K562 (cell line): ENCODE data around the gene NOCT. TPM values are rescaled to one million over a fixed set of nuclear protein-coding genes. Genes with fewer than 3 reads are reported as not detected.

Experiments
- ATAC-seq: fragments of 200-7000 bp; cut with Tn5 transposase; 3 replicates; pipeline ENCODE4 v1.9.1; 2020; ENCODE audit warnings: moderate library complexity
- BruUV-seq: library from RNA; stranded (reverse); fragments of 400-500 nt; replicated peaks from 2 replicates; lab custom pipeline; 2021; lab: Mats Ljungman, UMichigan
- CTCF ChIA-PET: fragments of 300-600 bp; formaldehyde crosslinking; extraction: SDS; loops from one replicate; lab custom pipeline; 2021; ENCODE audit warnings: low intra/inter-chr PET ratio; lab: Yijun Ruan, JAX
- POLR2A ChIA-PET: fragments of 300-600, 350-650 bp; sonication (Branson Sonifier 250); formaldehyde crosslinking; extraction: SDS; loops from one replicate; lab custom pipeline; 2021; ENCODE audit warnings: antibody characterized with exemption, inconsistent platforms; lab: Yijun Ruan, JAX
- DNase-seq, 4 experiments: peaks; one replicate each; pipeline versions ENCODE4 v3.0.0 to v3.0.0-alpha.2; 2011 to 2018; ENCODE audit warnings: low spot score in 3 of 4, mixed read lengths in 3 of 4; ENCODE audit errors: extremely low read depth in 1 of 4
- FAIRE-seq: peaks from 2 replicates; lab custom pipeline; 2011; peaks lifted over from hg19 to GRCh38; lab: Jason Lieb, UNC
- H2AFZ ChIP-seq: 2 replicates; pipeline ENCODE4 v1.6.0; 2011; ENCODE audit warnings: low read depth, low read length, control low read depth, inconsistent platforms
- H3K27ac ChIP-seq: fragments of 200-600 bp; 3 replicates; pipeline ENCODE4 v1.8.0; 2011; ENCODE audit warnings: low read depth, mild to moderate bottlenecking, control low read depth, inconsistent platforms, low read length, moderate library complexity, mixed read lengths; ENCODE audit errors: extremely low read depth
- H3K27me3 ChIP-seq, 2 experiments: fragments of 300-600 bp in 1 of 2; 2 replicates in 1 of 2; 3 replicates in 1 of 2; pipeline versions ENCODE4 v1.6.0 to v1.8.0; 2011; ENCODE audit warnings: inconsistent platforms in 2 of 2, low read length in 2 of 2, mild to moderate bottlenecking in 1 of 2, mixed read lengths in 1 of 2, moderate library complexity in 1 of 2; ENCODE audit not compliant: control insufficient read depth in 2 of 2, insufficient read depth in 2 of 2
- H3K36me3 ChIP-seq: fragments of 300-600 bp; 3 replicates; pipeline ENCODE4 v1.8.0; 2011; ENCODE audit warnings: mild to moderate bottlenecking, low read length, inconsistent platforms; ENCODE audit not compliant: control insufficient read depth, insufficient read depth
- H3K4me1 ChIP-seq, 2 experiments: fragments of 200-600 bp in 1 of 2; replicated peaks in 1 of 2; 2 replicates in 1 of 2; 3 replicates in 1 of 2; pipeline versions ENCODE4 v1.5.1 to v1.8.0; 2011; ENCODE audit warnings: inconsistent platforms in 2 of 2, low read length in 2 of 2, mild to moderate bottlenecking in 1 of 2, mixed read lengths in 1 of 2, moderate library complexity in 1 of 2; ENCODE audit not compliant: control insufficient read depth in 2 of 2, insufficient read depth in 2 of 2
- H3K4me2 ChIP-seq: 2 replicates; pipeline ENCODE4 v1.6.1; 2011; ENCODE audit warnings: low read length, control low read depth, inconsistent platforms, mixed read lengths; ENCODE audit not compliant: insufficient read depth
- H3K4me3 ChIP-seq: fragments of 200-600 bp; sonication (generic), shearing (Covaris generic); 2 replicates; pipeline ENCODE4 v1.5.1; 2016; ENCODE audit warnings: control low read depth, inconsistent platforms
- H3K79me2 ChIP-seq: fragments of 200-600 bp; 3 replicates; pipeline ENCODE4 v1.8.0; 2011; ENCODE audit warnings: low read length, inconsistent platforms; ENCODE audit not compliant: control insufficient read depth, insufficient read depth
- H3K9ac ChIP-seq, 2 experiments: 2 replicates each; pipeline versions ENCODE4 v1.6.0 to v1.6.1; 2011; ENCODE audit warnings: low read depth in 2 of 2, low read length in 2 of 2, control low read depth in 1 of 2, inconsistent platforms in 1 of 2, mild to moderate bottlenecking in 1 of 2, mixed read lengths in 1 of 2; ENCODE audit not compliant: insufficient read depth in 1 of 2
- H3K9me1 ChIP-seq: one replicate; pipeline ENCODE4 v1.6.0; 2011; ENCODE audit warnings: inconsistent platforms, mild to moderate bottlenecking, low read length, moderate library complexity; ENCODE audit not compliant: control insufficient read depth, insufficient read depth
- H3K9me3 ChIP-seq: replicated peaks from 2 replicates; pipeline ENCODE4 v1.5.1; 2011; ENCODE audit warnings: low read depth, low read length, inconsistent platforms; ENCODE audit not compliant: control insufficient read depth, insufficient read depth
- H4K20me1 ChIP-seq: replicated peaks from 2 replicates; pipeline ENCODE4 v1.6.1; 2011; ENCODE audit warnings: low read length, inconsistent platforms, mixed read lengths; ENCODE audit not compliant: control insufficient read depth, insufficient read depth
- ADNP ChIP-seq: fragments of 200-800 bp; sonication (Bioruptor generic); IDR thresholded peaks from 2 replicates; pipeline ENCODE4 v1.6.1; 2016; ENCODE audit warnings: missing genetic modification characterization, missing compliant biosample characterization
- BCOR ChIP-seq: fragments of 450-650 bp; IDR thresholded peaks from 2 replicates; pipeline ENCODE4 v1.6.1; 2016
- CHD4 ChIP-seq: fragments of 200-600 bp; sonication (generic); IDR thresholded peaks from 3 replicates; pipeline ENCODE4 v1.6.1; 2012; ENCODE audit warnings: low read depth, mild to moderate bottlenecking, mixed read lengths, low read length, inconsistent platforms; ENCODE audit not compliant: insufficient read depth, insufficient replicate concordance, poor library complexity, severe bottlenecking
- CTBP1 ChIP-seq: fragments of 450-650 bp; IDR thresholded peaks from 2 replicates; pipeline ENCODE4 v1.6.1; 2016; ENCODE audit warnings: borderline replicate concordance
- DPF2 ChIP-seq: fragments of 450-650 bp; IDR thresholded peaks from 2 replicates; pipeline ENCODE4 v1.6.1; 2016
- ETV1 ChIP-seq: fragments of 450-650 bp; conservative IDR thresholded peaks from 2 replicates; pipeline ENCODE4 v1.6.1; 2016; ENCODE audit warnings: missing genetic modification characterization, control low read depth, low read depth, missing compliant biosample characterization
- GABPB1 ChIP-seq: sonication (generic); formaldehyde crosslinking; IDR thresholded peaks from 2 replicates; pipeline ENCODE4 v1.8.0; 2022; ENCODE audit warnings: mild to moderate bottlenecking, missing genetic modification reagents
- HMGN3 ChIP-seq: IDR thresholded peaks from 2 replicates; pipeline ENCODE4 v1.6.1; 2011; ENCODE audit warnings: borderline replicate concordance, low read depth, mild to moderate bottlenecking, mixed read lengths, low read length; ENCODE audit not compliant: insufficient read length; ENCODE audit errors: extremely low read depth
- KHSRP ChIP-seq: fragments of 450-650 bp; IDR thresholded peaks from 2 replicates; pipeline ENCODE4 v1.6.1; 2017
- LCOR ChIP-seq: sonication (generic); formaldehyde crosslinking; IDR thresholded peaks from 2 replicates; pipeline ENCODE4 v1.8.0; 2022; ENCODE audit warnings: mild to moderate bottlenecking, missing genetic modification reagents
- LEF1 ChIP-seq: fragments of 450-650 bp; IDR thresholded peaks from 2 replicates; pipeline ENCODE4 v1.6.1; 2016; ENCODE audit warnings: mild to moderate bottlenecking
- MEIS2 ChIP-seq: fragments of 450-650 bp; IDR thresholded peaks from 2 replicates; pipeline ENCODE4 v1.6.1; 2014; ENCODE audit warnings: mild to moderate bottlenecking; ENCODE audit not compliant: partially characterized antibody
- NCOA1 ChIP-seq: fragments of 450-650 bp; IDR thresholded peaks from 2 replicates; pipeline ENCODE4 v1.6.1; 2016; ENCODE audit warnings: low read depth
- SMARCA4 ChIP-seq: fragments of 450-650 bp; IDR thresholded peaks from 2 replicates; pipeline ENCODE4 v1.6.1; 2016
- SMARCE1 ChIP-seq: fragments of 450-650 bp; IDR thresholded peaks from 2 replicates; pipeline ENCODE4 v1.7.1; 2016; ENCODE audit warnings: mild to moderate bottlenecking
- SOX6 ChIP-seq: fragments of 450-650 bp; IDR thresholded peaks from 2 replicates; pipeline ENCODE4 v1.6.1; 2014; ENCODE audit warnings: mild to moderate bottlenecking
- SRSF9 ChIP-seq: fragments of 200-400 bp; formaldehyde crosslinking; IDR thresholded peaks from 2 replicates; pipeline ENCODE4 v1.6.1; 2017; ENCODE audit warnings: low read depth, low read length, borderline replicate concordance
- ZEB2 ChIP-seq: fragments of 450-650 bp; IDR thresholded peaks from 2 replicates; pipeline ENCODE4 v1.6.1; 2016
- ZNF695 ChIP-seq: fragments of 450-650 bp; formaldehyde crosslinking; IDR thresholded peaks from 2 replicates; pipeline ENCODE4 v1.4.0; 2020; ENCODE audit warnings: mild to moderate bottlenecking, moderate library complexity
- ZSCAN29 ChIP-seq: fragments of 450-650 bp; IDR thresholded peaks from 2 replicates; pipeline ENCODE4 v1.6.1; 2017
- WGBS: fragments of 100-300 bp; shearing (Covaris generic); methylation state at CpG from one replicate; pipeline ENCODE4 v1.1.6; 2016; ENCODE audit warnings: low coverage, mixed read lengths; ENCODE audit not compliant: insufficient coverage; ENCODE audit errors: missing lambda C conversion rate; 5-methylcytosine and 5-hydroxymethylcytosine counted together
- in situ Hi-C: fragments of 300-500 bp; cut with MboI; formaldehyde crosslinking; loops from 4 replicates; pipeline ENCODE4 v1.15.0; 2018; ENCODE audit warnings: inconsistent platforms, mixed read lengths
- intact Hi-C: fragments of 100-400 bp; cut with micrococcal nuclease; formaldehyde crosslinking; loops from 2 replicates; pipeline ENCODE4 v1.14.2; 2022
- polyA plus RNA-seq, 8 experiments: library from polyadenylated mRNA; depleted of rRNA in 4 of 8; stranded (reverse) in 5 of 8; unstranded in 3 of 8; fragments of >200 nt; fragmentation: Nextera tagmentation in 2 of 8; fragmentation: Illumina TruSeq in 1 of 8; extraction: Ambion mirVana in 2 of 8; extraction: Trizol in 1 of 8; gene quantifications; 2 replicates each; pipeline versions ENCODE4 v1.2.1 to v1.2.3, GENCODE V29; 2011 to 2014; ENCODE audit warnings: inconsistent platforms in 1 of 8, missing spikeins in 1 of 8
- total RNA-seq, 7 experiments: library from RNA; depleted of rRNA in 6 of 7; stranded (reverse); fragments of >200 nt in 6 of 7; fragmentation: Illumina TruSeq in 2 of 7; extraction: Trizol in 2 of 7; gene quantifications; 2 replicates each; pipeline versions ENCODE4 v1.2.1 to v1.2.3, GENCODE V29; 2011 to 2021; ENCODE audit warnings: low replicate concordance in 1 of 7
- TF ChIP-seq, protein P1 (sequence below): fragments of 450-650 bp; IDR thresholded peaks from 2 replicates; pipeline ENCODE4 v1.6.1; 2016
- TF ChIP-seq, protein P2 (sequence below): sonication (generic); formaldehyde crosslinking; IDR thresholded peaks from 2 replicates; pipeline ENCODE4 v1.9.0; 2022; ENCODE audit warnings: mild to moderate bottlenecking, missing genetic modification reagents

Gene NOCT
- total and polyA plus RNA-seq, 9 of the 15 experiments (the other 6 are each of a cell fraction or from before 2014, with no cell fraction given), result 1.3 to 20.2 (median 11.1) TPM

DNA sequence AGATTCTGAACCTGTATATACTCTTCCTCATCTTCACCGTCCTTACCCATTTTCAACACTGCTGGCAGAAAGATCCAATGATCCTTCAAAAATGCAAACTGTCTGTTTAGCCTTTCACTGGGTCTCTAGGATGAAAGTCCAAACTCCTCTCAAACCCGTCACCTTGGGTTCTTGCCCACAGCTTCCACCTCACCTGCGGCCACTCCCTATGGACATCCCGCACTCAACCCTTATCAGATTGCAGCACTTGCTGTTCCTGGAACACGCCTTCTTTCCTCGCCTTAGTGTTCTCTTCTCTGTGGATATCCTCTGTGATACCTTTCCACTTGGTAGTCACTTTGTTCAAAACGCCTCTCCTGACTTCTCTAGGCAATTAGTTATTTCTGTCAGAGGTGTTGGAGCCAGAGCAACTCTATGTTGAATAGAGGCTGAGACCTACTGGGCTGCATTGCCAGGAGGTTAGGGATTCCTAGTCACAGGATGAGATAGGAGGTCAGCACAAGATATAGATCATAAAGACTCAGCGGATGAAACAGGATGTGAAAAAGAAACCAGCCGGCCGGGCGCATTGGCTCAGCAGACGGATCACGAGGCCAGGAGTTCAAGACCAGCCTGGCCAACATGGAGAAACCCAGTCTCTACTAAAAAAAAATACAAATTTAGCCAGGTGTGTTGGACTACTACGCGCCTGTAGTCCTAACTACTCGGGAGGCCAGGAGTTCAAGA, 4.2 kb upstream of the NOCT start:
- BruUV-seq, result no TSS peak

More for the DNA sequence above, 4.2 kb upstream of the NOCT start:
- FAIRE-seq (peak; percentile 6), DNase-seq (peak in 3 of 4 experiments; percentile 20 to 47 (median 31)), ATAC-seq (no peak)
- Histone ChIP-seq H3K4me1 (peaks cover 19 to 21% of the 10 kb centered on the region in 2 experiments; a peak in 4 of 5 replicates), H3K4me3 (no peak overlapping the region), H3K9me1 (no peaks in the 10 kb centered on the region), H3K27ac (no peak overlapping the region), H3K9me3 (no peaks in the 10 kb centered on the region), H3K4me2 (peak overlapping the region; percentile 4; the same call in 1 of the 2 replicates), H3K9ac (no peak overlapping the region), H3K27me3 (no peaks in the 10 kb centered on the region), H2AFZ (peak overlapping the region; percentile 16; the same call in 1 of the 2 replicates), H3K79me2 (peaks cover 8% of the 10 kb centered on the region), H3K36me3 (no peaks in the 10 kb centered on the region), H4K20me1 (peaks cover 3% of the 10 kb centered on the region; the same call in 1 of the 2 replicates)
- POLR2A ChIA-PET, result no interaction called here
- in situ Hi-C loops, result no loop called here
- TF ChIP-seq LEF1 (no peak), KHSRP (no peak), ZSCAN29 (no peak), SMARCA4 (peak; percentile 22; the same call in 1 of the 2 replicates), ZEB2 (peak; percentile 72; the same call in 1 of the 2 replicates), HMGN3 (no peak), NCOA1 (no peak), ADNP (tag) (peak; percentile 92), DPF2 (0 out of 2 replicates have a peak, but pooled peaks have one; percentile 42), SRSF9 (no peak), GABPB1 (CRISPR knock-in tag) (no peak), ETV1 (tag) (0 out of 2 replicates have a peak, but pooled peaks have one; percentile 19), MEIS2 (peak; percentile 39), ZNF695 (CRISPR knock-in tag) (no peak), SMARCE1 (peak; percentile 45; the same call in 1 of the 2 replicates), LCOR (CRISPR knock-in tag) (0 out of 2 replicates have a peak, but pooled peaks have one; percentile 28), BCOR (peak; percentile 46; the same call in 1 of the 2 replicates), SOX6 (0 out of 2 replicates have a peak, but pooled peaks have one; percentile 17), CTBP1 (peak; percentile 60; the same call in 1 of the 2 replicates), CHD4 (no peak)
- TF ChIP-seq, protein P1, sequence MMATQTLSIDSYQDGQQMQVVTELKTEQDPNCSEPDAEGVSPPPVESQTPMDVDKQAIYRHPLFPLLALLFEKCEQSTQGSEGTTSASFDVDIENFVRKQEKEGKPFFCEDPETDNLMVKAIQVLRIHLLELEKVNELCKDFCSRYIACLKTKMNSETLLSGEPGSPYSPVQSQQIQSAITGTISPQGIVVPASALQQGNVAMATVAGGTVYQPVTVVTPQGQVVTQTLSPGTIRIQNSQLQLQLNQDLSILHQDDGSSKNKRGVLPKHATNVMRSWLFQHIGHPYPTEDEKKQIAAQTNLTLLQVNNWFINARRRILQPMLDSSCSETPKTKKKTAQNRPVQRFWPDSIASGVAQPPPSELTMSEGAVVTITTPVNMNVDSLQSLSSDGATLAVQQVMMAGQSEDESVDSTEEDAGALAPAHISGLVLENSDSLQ, result peak; percentile 47
- TF ChIP-seq, protein P2, sequence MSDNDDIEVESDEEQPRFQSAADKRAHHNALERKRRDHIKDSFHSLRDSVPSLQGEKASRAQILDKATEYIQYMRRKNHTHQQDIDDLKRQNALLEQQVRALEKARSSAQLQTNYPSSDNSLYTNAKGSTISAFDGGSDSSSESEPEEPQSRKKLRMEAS, result 0 out of 2 replicates have a peak, but pooled peaks have one; percentile 13
- intact Hi-C loops, result loop anchor here (10.0 kb wide), 1 partner anchor 767 kb away; the partner anchor contains the start of gene SLC7A11
- CTCF ChIA-PET, result no interaction called here
- 18% methylated on average over 16 of the region's 16 CpGs for WGBS
